Measurements from ENCODE around the gene ZNF134. TPM values are rescaled to one million over a fixed set of nuclear protein-coding genes. Genes with fewer than 3 reads are reported as not detected.

The ZNF134 gene
- 1 to 10 TPM; 6.9 to 7.0 TPM for total RNA-seq

DNA sequence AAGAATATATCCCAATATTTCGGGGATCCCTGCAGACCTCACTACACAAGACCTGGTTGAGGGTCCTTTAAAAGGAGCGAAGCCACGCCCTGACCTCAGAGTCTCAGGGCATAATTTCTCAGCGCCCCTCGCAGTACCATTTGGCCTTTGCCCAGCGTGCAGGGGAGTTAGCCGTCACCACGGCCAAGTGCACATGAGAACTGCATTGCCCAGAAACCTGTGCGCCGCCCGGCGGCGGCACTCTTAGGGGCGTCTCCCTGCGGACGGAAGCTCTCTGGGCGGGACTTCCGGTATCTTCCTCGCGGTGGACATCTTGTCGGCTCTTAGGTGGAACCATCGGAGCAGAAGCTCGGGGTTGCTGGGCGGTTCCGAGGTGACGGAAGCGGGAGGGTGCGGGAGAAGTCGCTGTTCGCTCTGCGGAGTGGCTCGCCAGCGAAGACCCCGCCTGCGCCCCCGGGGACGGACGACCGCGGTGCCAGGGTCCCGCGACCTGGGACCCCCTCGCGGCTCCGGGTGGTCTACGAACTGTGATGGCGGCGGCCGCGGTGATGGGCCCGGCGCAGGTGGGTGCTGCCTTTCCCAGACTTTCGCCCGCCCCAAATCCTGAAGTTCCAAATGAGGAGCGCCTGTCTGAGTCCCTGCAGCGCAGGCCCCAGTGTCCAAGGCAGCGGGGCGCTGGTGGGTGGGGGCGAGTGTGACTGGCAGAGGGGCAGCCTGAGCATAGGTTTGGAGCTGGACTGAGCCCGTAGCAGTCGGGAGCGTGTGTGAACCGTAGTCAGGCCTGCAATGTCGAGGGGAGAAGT, at the start of gene ZNF134:
Gene ZNF134, plus strand, starts transcription at position 302 of the 803 bp plus-strand sequence. CDS start 5,227 bp downstream, outside the sequence.
- Mint-ChIP-seq H3K4me1 (ENCODE audit: low read depth) (peaks cover 24% of the 10 kb centered on the region), H3K27me3 (ENCODE audit: low read depth) (no peaks in the 10 kb centered on the region), H3K27ac (peak within 1 kb of the TSS; percentile 57), H3K36me3 (ENCODE audit: low read depth) (peaks cover 56% of the 10 kb centered on the region), H3K4me3 (peak within 1 kb of the TSS; percentile 92), H3K9me3 (peaks cover 64% of the 10 kb centered on the region)
- intact Hi-C loops (cut with micrococcal nuclease), result loop anchor here (1.0 to 2.0 kb wide), 2 partner anchors 19 to 35 kb away; partner anchors contain the start of genes ZNF211 and ZNF416
- CTCF ChIA-PET, result no interaction called here
- peak; percentile 92 for DNase-seq

DNA sequence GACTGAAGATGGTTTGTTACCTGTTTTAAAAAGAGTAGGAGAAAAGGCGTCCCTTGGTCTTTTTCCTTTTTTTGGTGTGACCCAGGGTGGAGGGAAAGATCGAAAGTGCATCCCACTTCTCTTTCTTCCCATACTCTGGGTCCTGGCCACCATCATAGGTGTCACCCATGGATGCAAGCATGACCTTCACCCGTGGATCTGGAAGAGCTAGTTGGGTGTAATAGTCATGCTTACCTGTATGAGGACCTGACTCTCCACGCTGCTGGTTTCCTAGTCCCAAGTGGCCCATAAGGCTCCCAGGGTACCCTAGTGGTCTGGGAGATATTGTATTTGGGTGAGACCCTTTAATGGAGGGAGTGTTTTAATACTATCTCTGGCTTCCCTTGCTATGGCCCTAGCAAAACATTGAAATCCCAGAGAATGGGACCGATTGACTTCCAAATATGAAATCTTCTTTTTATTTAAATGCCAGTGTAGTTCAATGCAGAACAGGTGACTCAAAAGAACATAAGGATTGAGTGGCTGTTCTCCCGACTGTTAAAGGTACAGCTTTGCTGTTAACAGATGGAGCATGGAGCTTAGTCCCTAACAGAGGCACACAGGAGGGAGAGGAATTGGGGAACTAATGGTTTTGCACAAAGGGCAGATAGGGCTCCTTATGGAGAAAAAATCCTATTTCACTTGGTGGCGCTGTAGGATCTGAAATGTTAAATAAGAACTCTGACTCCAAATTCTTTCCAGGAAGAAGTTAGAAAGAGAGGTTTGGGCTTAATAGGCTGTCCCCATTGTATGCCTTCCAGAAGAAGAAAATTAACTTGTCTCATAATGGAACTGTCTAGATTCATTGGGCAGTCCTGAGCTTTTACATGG, 47.4 kb upstream of the ZNF134 start:
- Mint-ChIP-seq H3K36me3 (ENCODE audit: low read depth) (peaks cover 32% of the 10 kb centered on the region), H3K27ac (no peak overlapping the region), H3K9me3 (peaks cover 64% of the 10 kb centered on the region), H3K4me3 (no peak overlapping the region), H3K4me1 (ENCODE audit: low read depth) (no peaks in the 10 kb centered on the region), H3K27me3 (ENCODE audit: low read depth) (no peaks in the 10 kb centered on the region)
- intact Hi-C loops (cut with micrococcal nuclease), result no loop called here
- CTCF ChIA-PET, result no interaction called here
- peak; percentile 15 for DNase-seq

DNA sequence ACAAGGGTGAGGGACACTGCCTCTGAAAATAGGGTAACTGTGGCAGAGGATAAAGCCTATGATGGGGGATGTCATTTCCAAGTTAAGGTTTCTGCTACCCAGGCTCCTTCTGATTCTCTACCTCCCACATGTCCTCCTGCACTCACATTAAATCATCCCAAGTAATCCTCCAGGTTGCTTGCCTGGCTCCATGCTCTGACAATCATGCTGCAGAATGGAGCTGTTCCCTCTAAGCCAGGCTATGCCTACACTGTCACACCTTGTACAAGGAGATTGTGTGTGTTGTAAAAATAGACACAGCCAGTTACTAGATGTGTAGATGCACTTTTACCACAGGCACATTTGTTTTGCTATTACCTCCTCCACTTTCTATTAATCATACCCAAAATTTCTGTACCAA, 43.3 kb upstream of the ZNF134 start:
- no peak overlapping the region for H3K4me3 Mint-ChIP-seq
- DNase-seq, result no peak
- peaks cover 78% of the 10 kb centered on the region for H3K9me3 Mint-ChIP-seq
- no peak overlapping the region for H3K27ac Mint-ChIP-seq
- peaks cover 60% of the 10 kb centered on the region for H3K36me3 Mint-ChIP-seq (ENCODE audit: low read depth)
- H3K27me3 Mint-ChIP-seq (ENCODE audit: low read depth), result no peaks in the 10 kb centered on the region
- no peaks in the 10 kb centered on the region for H3K4me1 Mint-ChIP-seq (ENCODE audit: low read depth)
- intact Hi-C loops (cut with micrococcal nuclease), result no loop called here
- CTCF ChIA-PET, result no interaction called here

DNA sequence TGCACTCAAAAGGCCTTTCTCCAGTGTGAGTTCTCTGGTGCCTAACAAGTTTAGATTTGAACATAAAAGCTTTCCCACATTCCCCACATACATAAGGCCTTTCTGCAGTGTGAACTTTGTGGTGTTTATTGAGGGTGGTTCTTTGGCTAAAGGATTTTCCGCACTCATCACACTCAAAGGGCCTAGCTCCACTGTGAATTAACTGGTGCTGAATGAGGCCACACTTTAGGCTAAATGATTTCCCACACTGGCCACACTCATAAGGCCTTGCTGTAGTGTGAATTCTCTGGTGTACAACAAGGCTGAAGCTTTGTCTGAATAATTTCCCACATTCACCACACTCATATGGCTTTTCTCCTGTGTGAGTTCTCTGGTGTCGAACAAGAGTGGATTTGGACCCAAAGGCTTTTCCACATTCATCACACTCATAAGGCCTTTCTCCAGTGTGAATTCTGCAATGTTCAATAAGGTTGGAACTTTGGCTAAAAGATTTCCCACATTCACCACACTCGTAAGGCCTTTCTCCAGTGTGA, 41.6 kb upstream of the ZNF134 start:
- no peak overlapping the region for H3K27ac Mint-ChIP-seq
- DNase-seq, result no peak
- no peaks in the 10 kb centered on the region for H3K27me3 Mint-ChIP-seq (ENCODE audit: low read depth)
- intact Hi-C loops (cut with micrococcal nuclease), result no loop called here
- peaks cover 66% of the 10 kb centered on the region for H3K36me3 Mint-ChIP-seq (ENCODE audit: low read depth)
- H3K4me1 Mint-ChIP-seq (ENCODE audit: low read depth), result peaks cover 8% of the 10 kb centered on the region
- H3K9me3 Mint-ChIP-seq, result peaks cover 76% of the 10 kb centered on the region
- no peak overlapping the region for H3K4me3 Mint-ChIP-seq
- CTCF ChIA-PET, result no interaction called here

DNA sequence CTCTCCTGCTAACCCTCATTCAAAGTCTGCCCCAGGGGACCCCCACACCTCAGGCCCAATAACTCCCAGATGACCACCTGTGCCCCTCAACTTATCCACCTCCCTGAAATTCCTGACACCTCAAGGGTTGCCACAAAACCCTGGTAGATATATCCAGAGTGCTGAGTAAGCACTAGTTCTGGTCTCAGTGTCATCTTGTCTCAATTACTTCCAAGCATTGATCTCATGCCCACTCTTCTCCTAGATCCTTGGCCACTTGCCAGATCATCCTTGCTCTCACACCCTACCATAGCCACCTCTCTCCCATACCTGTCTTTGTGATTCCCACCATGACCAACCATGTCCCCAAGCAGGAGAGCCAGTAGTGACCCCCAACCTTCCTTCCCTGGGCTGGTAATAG, 37.4 kb upstream of the ZNF134 start:
- H3K4me3 Mint-ChIP-seq, result no peak overlapping the region
- H3K27ac Mint-ChIP-seq, result no peak overlapping the region
- CTCF ChIA-PET, result no interaction called here
- intact Hi-C loops (cut with micrococcal nuclease), result loop anchor here (5.0 kb wide), 2 partner anchors 89 to 106 kb away; partner anchors contain the start of genes ZNF419 and ZNF551
- peaks cover 66% of the 10 kb centered on the region for H3K9me3 Mint-ChIP-seq
- no peak for DNase-seq
- peaks cover 63% of the 10 kb centered on the region for H3K36me3 Mint-ChIP-seq (ENCODE audit: low read depth)
- H3K27me3 Mint-ChIP-seq (ENCODE audit: low read depth), result no peaks in the 10 kb centered on the region
- H3K4me1 Mint-ChIP-seq (ENCODE audit: low read depth), result peaks cover 20% of the 10 kb centered on the region

DNA sequence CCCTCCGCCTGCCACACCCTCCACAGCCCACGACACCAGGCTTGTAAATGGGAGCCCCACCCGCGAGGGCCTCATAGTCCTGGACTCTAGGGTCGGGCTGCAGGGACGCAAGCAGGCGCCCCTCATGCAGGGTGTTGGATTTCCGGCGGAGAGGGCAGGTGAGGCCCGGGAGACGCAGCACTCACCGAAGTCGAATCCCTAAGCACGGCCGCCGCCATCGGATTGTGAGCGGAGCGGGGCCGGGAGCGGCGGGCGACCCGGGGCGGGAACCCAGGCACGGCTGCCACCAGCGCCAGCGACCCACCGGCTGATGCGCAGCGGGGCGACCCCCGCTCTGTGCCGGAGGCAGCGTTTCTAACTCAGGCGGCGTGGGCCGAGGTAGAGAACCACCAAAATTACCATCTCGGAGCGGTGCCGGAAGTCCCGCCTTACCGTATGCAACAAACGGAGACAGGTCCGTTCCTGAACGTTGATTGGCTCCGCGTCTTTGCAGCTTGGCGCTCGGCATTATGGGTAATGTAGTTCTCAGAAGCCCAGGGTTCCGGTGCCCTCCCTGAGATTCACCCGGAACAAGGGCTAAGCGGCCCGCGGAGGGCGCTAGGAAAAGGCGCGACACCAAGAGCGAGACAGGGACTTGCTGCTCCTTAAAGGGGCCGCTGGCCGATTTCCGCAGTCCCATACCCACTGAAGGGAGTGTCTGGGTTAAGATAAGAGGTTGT, 35.4 kb upstream of the ZNF134 start, which contains the start of gene ZNF416:
Gene ZNF416, minus strand, starts transcription at position 425 of the 719 bp plus-strand sequence. Its CDS starts 207 bp downstream, at position 218.
- H3K4me3 Mint-ChIP-seq, result peak within 1 kb of the TSS; percentile 75
- CTCF ChIA-PET, result interaction anchor here (0.6 kb wide), 1 partner anchor 1233 kb away, joined by 3 read pairs; no protein-coding TSS in a partner anchor
- intact Hi-C loops (cut with micrococcal nuclease), result loop anchor here (1.0 to 5.0 kb wide), 9 partner anchors 20 to 572 kb away; partner anchors contain the start of genes ZNF134, ZNF211, ZNF329 and ZNF417
- no peaks in the 10 kb centered on the region for H3K27me3 Mint-ChIP-seq (ENCODE audit: low read depth)
- peaks cover 47% of the 10 kb centered on the region for H3K36me3 Mint-ChIP-seq (ENCODE audit: low read depth)
- H3K9me3 Mint-ChIP-seq, result peaks cover 56% of the 10 kb centered on the region
- H3K27ac Mint-ChIP-seq, result peak within 1 kb of the TSS; percentile 84
- peak; percentile 98 for DNase-seq
- H3K4me1 Mint-ChIP-seq (ENCODE audit: low read depth), result peaks cover 22% of the 10 kb centered on the region

DNA sequence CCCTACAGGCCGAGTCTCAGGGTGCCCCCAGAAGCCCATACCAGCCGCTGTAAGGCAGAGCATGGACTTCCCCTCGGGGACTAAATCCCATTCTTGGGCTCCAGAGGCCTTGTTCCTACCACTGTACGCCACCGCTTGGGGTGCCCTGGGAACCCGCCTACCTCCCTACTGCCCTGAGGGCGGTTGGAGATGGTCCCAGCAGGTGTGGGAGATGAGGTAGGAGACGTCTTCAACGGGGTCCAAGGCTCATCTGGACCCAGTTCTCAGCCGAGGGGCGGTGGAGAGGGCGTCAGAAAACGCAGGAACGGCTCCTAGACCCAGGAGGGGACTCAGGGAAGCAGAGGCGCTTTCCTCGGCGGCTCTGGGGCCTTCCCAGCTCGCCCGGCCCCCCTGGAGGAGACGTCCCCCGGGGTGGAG, 30.9 kb upstream of the ZNF134 start:
- Mint-ChIP-seq H3K27me3 (ENCODE audit: low read depth) (no peaks in the 10 kb centered on the region), H3K27ac (no peak overlapping the region), H3K9me3 (peaks cover 54% of the 10 kb centered on the region), H3K4me1 (ENCODE audit: low read depth) (peaks cover 23% of the 10 kb centered on the region), H3K36me3 (ENCODE audit: low read depth) (peaks cover 43% of the 10 kb centered on the region), H3K4me3 (no peak overlapping the region)
- intact Hi-C loops (cut with micrococcal nuclease), result no loop called here
- DNase-seq, result no peak
- CTCF ChIA-PET, result no interaction called here

DNA sequence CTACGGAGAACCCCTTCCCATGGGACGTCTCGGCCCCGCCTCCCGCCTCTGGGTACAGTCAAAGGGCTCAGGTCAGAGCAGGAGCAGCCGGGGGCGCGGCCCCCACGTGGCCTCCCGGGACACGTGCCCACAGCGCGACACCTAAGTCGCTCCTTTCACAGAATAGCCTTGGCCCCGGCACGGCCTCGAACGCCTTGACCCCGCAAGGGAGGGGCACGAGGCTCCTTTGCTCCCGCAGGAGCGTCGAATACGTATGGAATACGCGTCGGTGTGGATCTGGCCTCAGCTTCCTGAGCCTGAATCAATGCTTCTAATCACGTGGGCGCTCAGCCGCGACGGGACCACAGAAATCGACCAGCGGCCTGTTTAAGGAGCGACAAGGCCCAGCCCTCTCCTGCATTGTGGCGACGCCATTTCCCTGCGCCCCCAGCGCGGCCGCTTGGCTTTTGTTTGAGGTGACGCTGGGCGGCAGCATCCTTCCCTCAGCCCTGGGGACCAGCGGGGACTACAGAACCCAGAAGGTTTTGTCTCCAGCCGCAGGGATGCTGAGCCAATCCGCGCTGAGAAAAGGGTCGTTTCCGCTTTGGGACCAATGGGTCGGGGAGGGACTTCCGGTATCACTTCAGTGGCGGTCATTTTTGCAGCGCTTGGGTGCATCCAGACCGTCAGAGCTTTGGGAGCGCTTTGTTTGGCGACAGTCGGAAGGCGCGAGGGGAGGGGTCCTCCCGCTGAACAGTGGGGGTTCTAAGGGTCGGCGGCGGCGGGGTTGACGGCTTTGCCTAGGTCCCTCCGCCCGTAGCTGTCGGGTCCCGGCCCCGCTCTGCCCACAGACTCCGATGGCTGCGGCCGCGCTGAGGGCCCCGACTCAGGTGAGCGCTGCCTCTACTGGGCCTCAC, 30.3 kb upstream of the ZNF134 start, which contains the start of gene ZIK1:
Gene ZIK1, plus strand, starts transcription at position 625 of the 896 bp plus-strand sequence. Its CDS starts 212 bp downstream, at position 837.
- peak; percentile 90 for DNase-seq
- peak within 1 kb of the TSS; percentile 88 for H3K4me3 Mint-ChIP-seq
- H3K27ac Mint-ChIP-seq, result peak within 1 kb of the TSS; percentile 9
- peaks cover 21% of the 10 kb centered on the region for H3K4me1 Mint-ChIP-seq (ENCODE audit: low read depth)
- H3K36me3 Mint-ChIP-seq (ENCODE audit: low read depth), result peaks cover 49% of the 10 kb centered on the region
- peaks cover 58% of the 10 kb centered on the region for H3K9me3 Mint-ChIP-seq
- intact Hi-C loops (cut with micrococcal nuclease), result no loop called here
- CTCF ChIA-PET, result no interaction called here
- no peaks in the 10 kb centered on the region for H3K27me3 Mint-ChIP-seq (ENCODE audit: low read depth)

DNA sequence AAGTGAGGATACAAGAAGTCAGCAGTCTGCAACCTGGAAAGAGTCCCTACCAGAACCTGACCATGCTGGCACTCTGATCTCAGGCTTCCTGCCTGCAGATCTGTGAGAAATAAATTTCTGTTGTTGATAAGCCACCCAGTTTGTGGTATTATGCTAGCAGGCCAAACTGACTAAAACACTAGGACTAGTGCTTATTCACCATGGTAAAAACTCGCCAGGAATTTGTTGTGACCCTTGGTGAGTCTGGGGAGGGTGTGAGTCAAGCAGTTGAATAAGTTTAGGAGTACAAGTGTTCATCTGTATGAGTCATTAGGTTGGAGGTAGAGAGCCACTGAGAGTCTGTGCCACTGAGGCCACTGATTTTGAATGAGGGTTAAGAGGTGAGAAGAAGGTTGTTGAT, 26.5 kb upstream of the ZNF134 start:
- Mint-ChIP-seq H3K27me3 (ENCODE audit: low read depth) (no peaks in the 10 kb centered on the region), H3K27ac (no peak overlapping the region), H3K4me1 (ENCODE audit: low read depth) (peaks cover 17% of the 10 kb centered on the region), H3K4me3 (no peak overlapping the region), H3K36me3 (ENCODE audit: low read depth) (peaks cover 79% of the 10 kb centered on the region), H3K9me3 (peaks cover 75% of the 10 kb centered on the region)
- no peak for DNase-seq
- CTCF ChIA-PET, result no interaction called here
- intact Hi-C loops (cut with micrococcal nuclease), result no loop called here

DNA sequence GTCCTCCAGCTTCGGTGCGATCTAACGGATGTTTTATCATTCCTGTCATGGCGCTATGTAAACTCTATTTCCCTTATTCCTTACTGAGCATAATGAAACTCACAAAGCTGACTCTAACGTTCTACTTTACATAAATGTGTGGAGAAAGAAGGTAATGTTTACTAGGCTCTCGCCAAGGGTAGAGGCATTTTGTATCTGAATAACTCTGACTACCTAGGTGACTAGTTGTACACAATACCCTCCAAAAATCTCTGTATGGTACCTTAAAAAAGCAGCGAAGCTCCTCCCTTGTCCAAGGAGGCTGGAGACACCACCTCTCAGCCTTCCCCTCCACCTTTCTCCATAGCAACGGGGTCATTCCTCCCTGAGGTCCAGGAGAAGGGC, 14.7 kb upstream of the ZNF134 start:
- H3K36me3 Mint-ChIP-seq (ENCODE audit: low read depth), result peaks cover 37% of the 10 kb centered on the region
- H3K4me1 Mint-ChIP-seq (ENCODE audit: low read depth), result peaks cover 16% of the 10 kb centered on the region
- peaks cover 34% of the 10 kb centered on the region for H3K9me3 Mint-ChIP-seq
- CTCF ChIA-PET, result no interaction called here
- no peaks in the 10 kb centered on the region for H3K27me3 Mint-ChIP-seq (ENCODE audit: low read depth)
- peak overlapping the region; percentile 42 for H3K27ac Mint-ChIP-seq
- intact Hi-C loops (cut with micrococcal nuclease), result loop anchor here (1.0 kb wide), 1 partner anchor 20 kb away; no protein-coding TSS in a partner anchor
- H3K4me3 Mint-ChIP-seq, result peak overlapping the region; percentile 82
- DNase-seq, result no peak
